Measurements from ENCODE around the gene HVCN1.

DNA sequence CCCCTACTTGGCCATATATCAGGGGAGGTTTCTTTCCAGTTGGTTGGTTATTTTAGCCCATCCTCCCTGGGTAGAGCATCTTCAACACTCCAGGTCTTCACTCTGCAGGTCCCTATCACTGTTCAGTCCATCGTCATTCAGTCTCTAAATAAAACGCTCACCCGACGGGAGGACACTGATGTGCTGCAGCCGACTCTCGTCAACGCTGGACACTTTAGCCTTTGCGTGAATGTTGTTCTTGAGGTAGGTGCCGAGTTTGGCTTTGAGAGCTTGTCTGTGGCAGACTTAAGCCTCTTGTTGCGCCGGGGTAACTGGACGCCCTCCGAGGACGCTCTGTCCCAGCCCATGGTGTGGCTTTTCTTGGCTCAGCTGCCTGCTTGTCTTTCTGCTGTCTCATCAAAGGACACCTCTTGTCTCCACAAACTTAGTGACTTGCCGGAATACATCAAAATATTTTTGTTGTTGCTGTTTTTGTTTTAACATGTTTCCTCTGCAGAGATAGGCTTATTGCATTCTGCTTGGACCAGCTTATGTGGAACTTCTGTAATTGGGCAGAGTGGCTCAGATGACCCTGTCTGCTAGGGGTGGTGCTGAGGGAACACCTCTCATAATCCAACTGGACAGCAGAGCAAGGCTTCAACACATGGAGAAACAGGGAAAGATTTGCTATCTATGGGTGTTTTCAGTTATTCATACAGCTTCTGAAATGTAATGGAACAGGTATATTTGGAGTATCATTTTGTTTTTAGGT is 48.5 kb downstream of the HVCN1 start:
- TF ChIP-seq POLR2A (IDR thresholded peaks at IDR 0.05): no peak
- TF ChIP-seq, protein P1, sequence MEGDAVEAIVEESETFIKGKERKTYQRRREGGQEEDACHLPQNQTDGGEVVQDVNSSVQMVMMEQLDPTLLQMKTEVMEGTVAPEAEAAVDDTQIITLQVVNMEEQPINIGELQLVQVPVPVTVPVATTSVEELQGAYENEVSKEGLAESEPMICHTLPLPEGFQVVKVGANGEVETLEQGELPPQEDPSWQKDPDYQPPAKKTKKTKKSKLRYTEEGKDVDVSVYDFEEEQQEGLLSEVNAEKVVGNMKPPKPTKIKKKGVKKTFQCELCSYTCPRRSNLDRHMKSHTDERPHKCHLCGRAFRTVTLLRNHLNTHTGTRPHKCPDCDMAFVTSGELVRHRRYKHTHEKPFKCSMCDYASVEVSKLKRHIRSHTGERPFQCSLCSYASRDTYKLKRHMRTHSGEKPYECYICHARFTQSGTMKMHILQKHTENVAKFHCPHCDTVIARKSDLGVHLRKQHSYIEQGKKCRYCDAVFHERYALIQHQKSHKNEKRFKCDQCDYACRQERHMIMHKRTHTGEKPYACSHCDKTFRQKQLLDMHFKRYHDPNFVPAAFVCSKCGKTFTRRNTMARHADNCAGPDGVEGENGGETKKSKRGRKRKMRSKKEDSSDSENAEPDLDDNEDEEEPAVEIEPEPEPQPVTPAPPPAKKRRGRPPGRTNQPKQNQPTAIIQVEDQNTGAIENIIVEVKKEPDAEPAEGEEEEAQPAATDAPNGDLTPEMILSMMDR (IDR thresholded peaks at IDR 0.05): no peak
